ENCODE measurements around the gene ADH6.
A peak's percentile ranks its signal among the peaks of the same experiment; 100 is the strongest.

- TF ChIP-seq CTCF (IDR thresholded peaks at IDR 0.05; ENCODE audit: low read depth, low read length, missing input control) (no peak), ATF3 (IDR thresholded peaks at IDR 0.05) (peak; percentile 27), MAX (IDR thresholded peaks at IDR 0.05) (no peak), FOXA1 (IDR thresholded peaks at IDR 0.05) (no peak)
Observed at GRCh38 chr4:99154658-99155342, 64.2 kb downstream of the ADH6 start.
